H1 (cell line): ENCODE measurements around the gene SIGLEC10. TPM values are rescaled to one million over a fixed set of nuclear protein-coding genes. Genes with fewer than 3 reads are reported as not detected.

Experiments
- CTCF ChIA-PET: fragments of 300-600 bp; sonication (Branson Sonifier 250); formaldehyde crosslinking; loops from one replicate; lab custom pipeline; 2021; ENCODE audit not compliant: partially characterized antibody; lab: Charles Lee
- POLR2A ChIA-PET: fragments of 300-600 bp; sonication (Branson Sonifier 250); formaldehyde crosslinking; loops from one replicate; lab custom pipeline; 2021; ENCODE audit warnings: inconsistent platforms; ENCODE audit not compliant: partially characterized antibody; lab: Charles Lee
- DNase-seq, 2 experiments: peaks; one replicate each; pipeline versions ENCODE4 v3.0.0 to v3.0.0-alpha.2; 2010 to 2022; ENCODE audit warnings: low spot score in 2 of 2, low read depth in 1 of 2, mixed read lengths in 1 of 2
- FAIRE-seq: peaks from 2 replicates; lab custom pipeline; 2011; peaks lifted over from hg19 to GRCh38; lab: Jason Lieb, UNC
- H2AFZ ChIP-seq: 2 replicates; pipeline ENCODE4 v1.8.1; 2012; ENCODE audit warnings: low read length, inconsistent platforms
- H2AK5ac ChIP-seq: 2 replicates; pipeline ENCODE4 v1.6.1; 2013; ENCODE audit warnings: low read depth, low read length
- H2BK120ac ChIP-seq: replicated peaks from 2 replicates; pipeline ENCODE3; 2013; ENCODE audit warnings: low read depth, low read length, inconsistent platforms
- H2BK12ac ChIP-seq: 2 replicates; pipeline ENCODE4 v1.6.1; 2013; ENCODE audit warnings: low read depth, low read length
- H2BK15ac ChIP-seq: 2 replicates; pipeline ENCODE4 v1.6.1; 2013; ENCODE audit warnings: low read length
- H2BK20ac ChIP-seq: 2 replicates; pipeline ENCODE4 v1.6.1; 2013; ENCODE audit warnings: low read length
- H2BK5ac ChIP-seq: 2 replicates; pipeline ENCODE4 v1.6.1; 2013; ENCODE audit warnings: low read depth, low read length
- H3K14ac ChIP-seq: 2 replicates; pipeline ENCODE4 v1.6.1; 2013; ENCODE audit warnings: inconsistent platforms; ENCODE audit not compliant: insufficient read length
- H3K18ac ChIP-seq: 2 replicates; pipeline ENCODE4 v1.6.1; 2013; ENCODE audit warnings: low read length; ENCODE audit errors: extremely low read depth
- H3K23ac ChIP-seq: 2 replicates; pipeline ENCODE4 v1.6.1; 2013; ENCODE audit warnings: inconsistent platforms; ENCODE audit not compliant: insufficient read length
- H3K23me2 ChIP-seq: 2 replicates; pipeline ENCODE4 v1.6.1; 2013; ENCODE audit warnings: low read depth, low read length
- H3K27ac ChIP-seq: 2 replicates; pipeline ENCODE4 v1.6.1; 2011; ENCODE audit warnings: low read depth, low read length, inconsistent platforms
- H3K27me3 ChIP-seq, 4 experiments: replicated peaks in 1 of 4; 1 replicate in 1 of 4; 2 replicates in 3 of 4; pipeline versions ENCODE4 v1.6.1 to v1.8.1; 2011 to 2013; ENCODE audit warnings: low read length in 3 of 4, mild to moderate bottlenecking in 3 of 4, inconsistent platforms in 2 of 4, mixed read lengths in 2 of 4, moderate library complexity in 1 of 4; ENCODE audit not compliant: control insufficient read depth in 3 of 4, insufficient read depth in 3 of 4; ENCODE audit errors: extremely low read depth in 1 of 4
- H3K36me3 ChIP-seq, 4 experiments: 2 replicates each; pipeline versions ENCODE4 v1.6.1 to v1.8.1; 2011 to 2013; ENCODE audit warnings: mild to moderate bottlenecking in 4 of 4, low read length in 3 of 4, moderate library complexity in 2 of 4, control low read depth in 1 of 4, inconsistent platforms in 1 of 4; ENCODE audit not compliant: insufficient read depth in 4 of 4, control insufficient read depth in 2 of 4
- H3K4ac ChIP-seq: replicated peaks from 2 replicates; pipeline ENCODE3; 2013; ENCODE audit warnings: low read length, low read depth, mixed read lengths, inconsistent platforms; ENCODE audit not compliant: insufficient read length
- H3K4me1 ChIP-seq, 4 experiments: replicated peaks in 1 of 4; 1 replicate in 1 of 4; 2 replicates in 3 of 4; pipeline versions ENCODE4 v1.6.1 to v1.8.1; 2011 to 2013; ENCODE audit warnings: low read length in 3 of 4, inconsistent platforms in 2 of 4, mixed read lengths in 1 of 4; ENCODE audit not compliant: insufficient read depth in 4 of 4, control insufficient read depth in 3 of 4
- H3K4me2 ChIP-seq, 2 experiments: 2 replicates each; pipeline versions ENCODE4 v1.6.1 to v1.8.1; 2011 to 2013; ENCODE audit warnings: low read depth in 2 of 2, low read length in 2 of 2, control low read depth in 1 of 2, inconsistent platforms in 1 of 2, mild to moderate bottlenecking in 1 of 2; ENCODE audit not compliant: insufficient read depth in 1 of 2
- H3K4me3 ChIP-seq, 4 experiments: fragments of 200-600, 300-600 bp in 1 of 4; sonication (generic), shearing (Covaris generic), sonication (Bioruptor Twin) in 1 of 4; 2 replicates each; pipeline versions ENCODE4 v1.5.1 to v1.8.1; 2011 to 2016; ENCODE audit warnings: low read length in 4 of 4, low read depth in 3 of 4, control low read depth in 2 of 4, inconsistent platforms in 2 of 4, mild to moderate bottlenecking in 2 of 4, mixed read lengths in 1 of 4, moderate library complexity in 1 of 4; ENCODE audit not compliant: insufficient read depth in 2 of 4; ENCODE audit errors: extremely low read depth in 1 of 4
- H3K56ac ChIP-seq: replicated peaks from 2 replicates; pipeline ENCODE3; 2013; ENCODE audit warnings: low read depth, mild to moderate bottlenecking, mixed read lengths, low read length, inconsistent platforms; ENCODE audit not compliant: insufficient read length
- H3K79me1 ChIP-seq: 2 replicates; pipeline ENCODE4 v1.6.1; 2013; ENCODE audit warnings: low read depth, low read length, control low read depth
- H3K79me2 ChIP-seq, 2 experiments: 2 replicates each; pipeline versions ENCODE4 v1.6.1 to v1.8.1; 2012 to 2013; ENCODE audit warnings: low read length in 2 of 2, mild to moderate bottlenecking in 2 of 2, inconsistent platforms in 1 of 2; ENCODE audit not compliant: insufficient read depth in 2 of 2, control insufficient read depth in 1 of 2
- H3K9ac ChIP-seq, 4 experiments: replicated peaks in 1 of 4; 1 replicate in 1 of 4; 2 replicates in 3 of 4; pipeline versions ENCODE4 v1.6.1 to v1.8.1; 2011 to 2013; ENCODE audit warnings: low read depth in 3 of 4, low read length in 3 of 4, control low read depth in 2 of 4, mild to moderate bottlenecking in 2 of 4, moderate library complexity in 2 of 4, inconsistent platforms in 1 of 4; ENCODE audit errors: extremely low read depth in 1 of 4
- H3K9me3 ChIP-seq, 2 experiments: 2 replicates each; pipeline versions ENCODE4 v1.6.1 to v1.8.1; 2012 to 2013; ENCODE audit warnings: mild to moderate bottlenecking in 2 of 2, moderate library complexity in 2 of 2, control low read depth in 1 of 2, inconsistent platforms in 1 of 2, low read depth in 1 of 2, low read length in 1 of 2, mixed read lengths in 1 of 2; ENCODE audit not compliant: insufficient read depth in 2 of 2
- H4K20me1 ChIP-seq, 2 experiments: replicated peaks in 1 of 2; 2 replicates each; pipeline versions ENCODE3 to v1.8.1; 2011 to 2013; ENCODE audit warnings: inconsistent platforms in 2 of 2, low read length in 2 of 2, mild to moderate bottlenecking in 1 of 2; ENCODE audit not compliant: insufficient read depth in 2 of 2, control insufficient read depth in 1 of 2
- H4K5ac ChIP-seq: 2 replicates; pipeline ENCODE4 v1.6.1; 2013; ENCODE audit warnings: low read length, low read depth, mixed read lengths, inconsistent platforms; ENCODE audit not compliant: insufficient read length
- H4K8ac ChIP-seq: 2 replicates; pipeline ENCODE4 v1.8.0; 2013; ENCODE audit warnings: mild to moderate bottlenecking, moderate library complexity, low read length, inconsistent platforms; ENCODE audit not compliant: insufficient read depth; ENCODE audit errors: extremely low read depth
- H4K91ac ChIP-seq: replicated peaks from 2 replicates; pipeline ENCODE3; 2013; ENCODE audit warnings: low read length, mixed read lengths, inconsistent platforms; ENCODE audit not compliant: insufficient read length
- ASH2L ChIP-seq: fragments of 200-600, 300-600 bp; sonication (generic); IDR thresholded peaks from one replicate; pipeline ENCODE4 v1.7.1; 2017; ENCODE audit warnings: low read length
- CREB1 ChIP-seq: IDR thresholded peaks from 2 replicates; pipeline ENCODE4 v1.6.1; 2012; ENCODE audit warnings: inconsistent platforms
- HDAC2 ChIP-seq, 2 experiments: fragments of 300-600 bp in 1 of 2; sonication (generic) in 1 of 2; IDR thresholded peaks; 2 replicates each; pipeline ENCODE4 v1.6.1; 2011 to 2012; ENCODE audit warnings: low read depth in 2 of 2, low read length in 2 of 2, mild to moderate bottlenecking in 2 of 2, moderate library complexity in 2 of 2, borderline replicate concordance in 1 of 2, inconsistent platforms in 1 of 2
- JUN ChIP-seq: IDR thresholded peaks from 2 replicates; pipeline ENCODE4 v1.6.1; 2011; ENCODE audit warnings: low read depth, mild to moderate bottlenecking, improper control_type of control experiment, low read length
- NRF1 ChIP-seq: IDR thresholded peaks from 2 replicates; pipeline ENCODE4 v1.6.1; 2011; ENCODE audit warnings: mild to moderate bottlenecking, low read depth, low read length, improper control_type of control experiment
- POLR2A ChIP-seq, 2 experiments: IDR thresholded peaks; 1 replicate in 1 of 2; 2 replicates in 1 of 2; pipeline ENCODE4 v1.6.1; 2011; ENCODE audit warnings: low read depth in 2 of 2, low read length in 2 of 2, mild to moderate bottlenecking in 2 of 2; ENCODE audit errors: control extremely low read depth in 1 of 2
- POLR2AphosphoS5 ChIP-seq: IDR thresholded peaks from 2 replicates; pipeline ENCODE4 v1.6.1; 2011; ENCODE audit warnings: low read depth, low read length
- POU5F1 ChIP-seq: IDR thresholded peaks from 2 replicates; pipeline ENCODE4 v1.6.1; 2011; ENCODE audit warnings: low read depth, mild to moderate bottlenecking, low read length, moderate library complexity
- SAP30 ChIP-seq: fragments of 300-600 bp; sonication (generic); IDR thresholded peaks from 2 replicates; pipeline ENCODE4 v1.7.1; 2012; ENCODE audit warnings: low read length, moderate library complexity, mild to moderate bottlenecking, inconsistent platforms; ENCODE audit not compliant: insufficient read depth, insufficient replicate concordance
- SIN3A ChIP-seq, 2 experiments: IDR thresholded peaks in 1 of 2; conservative IDR thresholded peaks in 1 of 2; 2 replicates each; pipeline ENCODE4 v1.6.1; 2011 to 2012; ENCODE audit warnings: low read length in 2 of 2, improper control_type of control experiment in 1 of 2, low read depth in 1 of 2, mild to moderate bottlenecking in 1 of 2
- SIX5 ChIP-seq: IDR thresholded peaks from 2 replicates; pipeline ENCODE4 v1.6.1; 2011; ENCODE audit warnings: mild to moderate bottlenecking, low read depth, low read length
- WGBS, 2 experiments: shearing (Covaris generic) in 1 of 2; methylation state at CpG; one replicate each; pipeline versions ENCODE4 v1.1.6 to v1.1.7; 2013 to 2015; ENCODE audit warnings: low lambda C conversion rate in 2 of 2, mixed read lengths in 2 of 2, inconsistent platforms in 1 of 2, low coverage in 1 of 2, missing lambda C conversion rate in 1 of 2; ENCODE audit not compliant: insufficient replicate concordance in 2 of 2, insufficient coverage in 1 of 2, insufficient read length in 1 of 2; ENCODE audit errors: extremely low coverage in 1 of 2, missing lambda C conversion rate in 1 of 2; 5-methylcytosine and 5-hydroxymethylcytosine counted together
- polyA plus RNA-seq, 7 experiments: library from polyadenylated mRNA; depleted of rRNA in 3 of 7; stranded (reverse) in 5 of 7; unstranded in 2 of 7; fragments of >200 nt in 5 of 7; fragments of 200-250 nt in 2 of 7; gene quantifications; 1 replicate in 5 of 7; 2 replicates in 1 of 7; 4 replicates in 1 of 7; pipeline versions ENCODE4 v1.2.1 to v1.2.3, GENCODE V29; 2011 to 2013; ENCODE audit warnings: missing spikeins in 2 of 7, mixed read lengths in 2 of 7
- total RNA-seq: library from RNA; stranded (reverse); fragmentation: NEBNext Ultra II Directional; extraction: Animal tissue kit (Norgen Biotek cat#: 25700); gene quantifications from 2 replicates; pipeline ENCODE4 v1.2.1, GENCODE V29; 2021
- TF ChIP-seq, protein P1 (sequence below): IDR thresholded peaks from 2 replicates; pipeline ENCODE4 v1.6.1; 2012; ENCODE audit warnings: inconsistent platforms

Gene SIGLEC10
- total and polyA plus RNA-seq, 2 of the 8 experiments (the other 6 are each of a cell fraction or from before 2014, with no cell fraction given), result 0.06 TPM; not detected in 1

DNA sequence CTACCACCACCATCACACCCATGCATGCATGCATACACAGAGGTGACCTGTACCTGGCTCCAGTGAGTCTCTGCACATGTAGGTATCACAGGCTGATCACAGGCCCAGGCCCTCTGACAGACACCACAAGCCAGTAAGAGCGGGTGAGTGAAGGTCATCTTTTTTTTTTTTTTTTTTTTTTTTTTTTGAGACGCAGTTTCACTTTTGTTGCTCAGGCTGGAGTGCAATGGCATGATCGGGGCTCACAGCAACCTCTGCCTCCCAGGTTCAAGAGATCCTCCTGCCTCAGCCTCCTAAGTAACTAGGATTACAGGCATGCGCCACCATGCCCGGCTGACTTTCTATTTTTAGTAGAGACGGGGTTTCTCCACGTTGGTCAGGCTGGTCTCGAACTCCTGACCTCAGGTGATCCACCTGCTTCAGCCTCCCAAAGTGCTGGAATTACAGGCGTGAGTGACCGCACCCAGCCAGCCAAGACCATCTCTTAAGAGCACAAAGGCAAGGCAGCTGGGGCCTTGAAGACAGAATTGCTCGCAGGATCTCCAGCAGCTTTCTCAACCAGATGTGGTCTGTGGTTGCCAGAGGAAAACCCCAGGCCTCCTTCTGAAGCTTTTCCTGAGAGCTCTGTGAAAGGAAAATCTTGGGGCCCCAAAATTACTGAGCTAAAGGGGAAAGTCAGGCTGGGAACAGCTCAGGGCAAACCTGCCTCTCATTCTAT is 41.8 kb downstream of the SIGLEC10 start:
- DNase-seq (no peak), FAIRE-seq (no peak)
- H3K56ac ChIP-seq, result no peak overlapping the region
- H3K36me3 ChIP-seq, result no peaks in the 10 kb centered on the region
- H3K4me2 ChIP-seq, result no peak overlapping the region
- ChIA-PET CTCF (no interaction called here), POLR2A (interaction anchor here (1.2 to 2.6 kb wide), 2 partner anchors 8 to 15 kb away, joined by 4 to 9 read pairs; partner anchors contain the start of gene C19orf84)
- H3K23ac ChIP-seq, result no peak overlapping the region
- no peaks in the 10 kb centered on the region for H3K79me1 ChIP-seq
- H2BK120ac ChIP-seq, result no peak overlapping the region
- no peak overlapping the region for H3K4ac ChIP-seq
- no peak overlapping the region for H3K18ac ChIP-seq
- no peaks in the 10 kb centered on the region; a peak in 2 of 7 replicates for H3K27me3 ChIP-seq
- no peak overlapping the region for H2BK20ac ChIP-seq
- no peak overlapping the region for H2AK5ac ChIP-seq
- no peak overlapping the region for H4K91ac ChIP-seq
- no peak overlapping the region for H3K4me3 ChIP-seq
- H4K5ac ChIP-seq, result no peak overlapping the region
- no peak overlapping the region for H2BK15ac ChIP-seq
- no peak overlapping the region for H3K14ac ChIP-seq
- H3K23me2 ChIP-seq, result peaks cover 4% of the 10 kb centered on the region; the same call in 1 of the 2 replicates
- H3K27ac ChIP-seq, result no peak overlapping the region
- H3K9ac ChIP-seq, result no peak overlapping the region
- H4K8ac ChIP-seq, result no peak overlapping the region
- H2BK12ac ChIP-seq, result no peak overlapping the region
- peaks cover 0 to 4% of the 10 kb centered on the region in 2 experiments; a peak in 1 of 4 replicates for H3K9me3 ChIP-seq
- H2BK5ac ChIP-seq, result no peak overlapping the region
- H2AFZ ChIP-seq, result no peak overlapping the region
- no peaks in the 10 kb centered on the region for H3K4me1 ChIP-seq
- WGBS, 2 experiments, result 76% methylated on average over 10 of the region's 11 CpGs; no CpG with 5 or more reads in 1 of the 2 experiments
- no peak for TF ChIP-seq POU5F1
- no peak for TF ChIP-seq POLR2AphosphoS5
- TF ChIP-seq, protein P1, sequence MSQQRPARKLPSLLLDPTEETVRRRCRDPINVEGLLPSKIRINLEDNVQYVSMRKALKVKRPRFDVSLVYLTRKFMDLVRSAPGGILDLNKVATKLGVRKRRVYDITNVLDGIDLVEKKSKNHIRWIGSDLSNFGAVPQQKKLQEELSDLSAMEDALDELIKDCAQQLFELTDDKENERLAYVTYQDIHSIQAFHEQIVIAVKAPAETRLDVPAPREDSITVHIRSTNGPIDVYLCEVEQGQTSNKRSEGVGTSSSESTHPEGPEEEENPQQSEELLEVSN, result no peak
- no peak for TF ChIP-seq CREB1
- TF ChIP-seq SIN3A (conservative IDR thresholded peaks at IDR 0.05 in 1 of 2, IDR thresholded peaks at IDR 0.05 in 1 of 2; ENCODE audit: low read depth in 1 of 2, low read length in 2 of 2), result no peak
- TF ChIP-seq POLR2A (IDR thresholded peaks at IDR 0.05; ENCODE audit: control extremely low read depth in 1 of 2, low read depth in 2 of 2, low read length in 2 of 2), result no peak
- TF ChIP-seq HDAC2 (IDR thresholded peaks at IDR 0.05; ENCODE audit: borderline replicate concordance in 1 of 2, low read depth in 2 of 2, low read length in 2 of 2), result no peak
- TF ChIP-seq NRF1, result no peak
- TF ChIP-seq ASH2L, result no peak
- TF ChIP-seq SIX5, result no peak
- no peak for TF ChIP-seq SAP30
- TF ChIP-seq JUN, result no peak
- TF ChIP-seq, all 59 proteins: peak for 0
- Histone ChIP-seq H3K79me2 (no peaks in the 10 kb centered on the region), H4K20me1 (no peaks in the 10 kb centered on the region)
